GM19193 (cell line): ENCODE data around the gene GMEB1.

Experiments used
- POLR2A ChIP-seq: IDR thresholded peaks from 4 replicates; pipeline ENCODE4 v1.6.1; 2011; ENCODE audit not compliant: insufficient read depth, insufficient read length; ENCODE audit errors: extremely low read depth

Gene GMEB1

GRCh38 chr1:28675924-28676257 is 7.3 kb downstream of the GMEB1 start:
- no peak for TF ChIP-seq POLR2A

GRCh38 chr1:28680151-28680550 is 11.6 kb downstream of the GMEB1 start:
- no peak for TF ChIP-seq POLR2A

GRCh38 chr1:28682840-28683239 is 14.3 kb downstream of the GMEB1 start:
- no peak for TF ChIP-seq POLR2A

- no peak for TF ChIP-seq POLR2A
Measured at GRCh38 chr1:28684937-28685336, 16.4 kb downstream of the GMEB1 start.

- TF ChIP-seq POLR2A: no peak
Measured at GRCh38 chr1:28703629-28704028, 35.0 kb downstream of the GMEB1 start.

- TF ChIP-seq POLR2A: no peak
Measured at GRCh38 chr1:28716336-28716735, 47.8 kb downstream of the GMEB1 start.

- TF ChIP-seq POLR2A: no peak
Measured at GRCh38 chr1:28718166-28718565, 49.6 kb downstream of the GMEB1 start.

GRCh38 chr1:28718586-28719331 is 50.2 kb downstream of the GMEB1 start:
- TF ChIP-seq POLR2A: no peak

- no peak for TF ChIP-seq POLR2A
Measured at GRCh38 chr1:28719332-28719619, 50.7 kb downstream of the GMEB1 start.

- TF ChIP-seq POLR2A: no peak
Measured at GRCh38 chr1:28720376-28720775, 51.8 kb downstream of the GMEB1 start.

- TF ChIP-seq POLR2A: no peak
Measured at GRCh38 chr1:28735961-28736449, 67.4 kb downstream of the GMEB1 start.

GRCh38 chr1:28736450-28737306 is 68.1 kb downstream of the GMEB1 start, which contains the start of gene YTHDF2:
Gene YTHDF2, plus strand, starts transcription at chr1:28736940. Its CDS starts 181 bp downstream, at chr1:28737121.
- TF ChIP-seq POLR2A: peak; percentile 80

- no peak for TF ChIP-seq POLR2A
Measured at GRCh38 chr1:28737307-28738132, 68.9 kb downstream of the GMEB1 start.

- TF ChIP-seq POLR2A: no peak
Measured at GRCh38 chr1:28740118-28740517, 71.5 kb downstream of the GMEB1 start.

- TF ChIP-seq POLR2A: no peak
Measured at GRCh38 chr1:28744184-28744583, 75.6 kb downstream of the GMEB1 start.

- TF ChIP-seq POLR2A: no peak
Measured at GRCh38 chr1:28745653-28746173, 77.1 kb downstream of the GMEB1 start.

GRCh38 chr1:28750330-28750729 is 81.7 kb downstream of the GMEB1 start:
- no peak for TF ChIP-seq POLR2A
